Nephron (organoid): ENCODE measurements around the gene XYLB.
"Not testable (repeated sequence)": the region's sequence is repeated elsewhere in the genome, so short reads cannot be mapped to it uniquely, and the experiment has no call there.

Experiments used
- H3K27ac Mint-ChIP-seq, 3 experiments: 2 replicates each; pipeline ENCODE4 v1.8.0; 2020; ENCODE audit warnings: mixed read lengths in 3 of 3, mild to moderate bottlenecking in 2 of 3, moderate library complexity in 1 of 3
- H3K27me3 Mint-ChIP-seq: 2 replicates; pipeline ENCODE4 v1.8.0; 2021; ENCODE audit warnings: low read depth, mild to moderate bottlenecking, moderate library complexity, mixed read lengths
- H3K36me3 Mint-ChIP-seq: 2 replicates; pipeline ENCODE4 v1.8.0; 2020; ENCODE audit warnings: low read depth, mixed read lengths
- H3K4me1 Mint-ChIP-seq: 2 replicates; pipeline ENCODE4 v1.8.0; 2020; ENCODE audit warnings: mixed read lengths
- H3K4me3 Mint-ChIP-seq, 3 experiments: 2 replicates each; pipeline ENCODE4 v1.8.0; 2020; ENCODE audit warnings: mild to moderate bottlenecking in 3 of 3, mixed read lengths in 3 of 3, moderate library complexity in 2 of 3
- H3K9me3 Mint-ChIP-seq: 2 replicates; pipeline ENCODE4 v1.8.0; 2020; ENCODE audit warnings: mixed read lengths
- CTCF ChIP-seq, 3 experiments: fragments of 200-600 bp; sonication (generic); IDR thresholded peaks; one replicate each; pipeline ENCODE4 v1.5.0; 2021; ENCODE audit warnings: antibody characterized with exemption in 3 of 3; ENCODE audit not compliant: unreplicated experiment in 3 of 3

XYLB gene

GRCh38 chr3:38318766-38319671, 27.6 kb upstream of the XYLB start:
- H3K27ac Mint-ChIP-seq = no peak overlapping the region
- no peak overlapping the region for H3K4me3 Mint-ChIP-seq
- H3K4me1 Mint-ChIP-seq = no peaks in the 10 kb centered on the region
- no peak for TF ChIP-seq CTCF (IDR thresholded peaks at IDR 0.05; ENCODE audit: unreplicated experiment in 3 of 3)
- no peaks in the 10 kb centered on the region for H3K9me3 Mint-ChIP-seq
- peaks cover 11% of the 10 kb centered on the region for H3K27me3 Mint-ChIP-seq
- H3K36me3 Mint-ChIP-seq = no peaks in the 10 kb centered on the region

DNA sequence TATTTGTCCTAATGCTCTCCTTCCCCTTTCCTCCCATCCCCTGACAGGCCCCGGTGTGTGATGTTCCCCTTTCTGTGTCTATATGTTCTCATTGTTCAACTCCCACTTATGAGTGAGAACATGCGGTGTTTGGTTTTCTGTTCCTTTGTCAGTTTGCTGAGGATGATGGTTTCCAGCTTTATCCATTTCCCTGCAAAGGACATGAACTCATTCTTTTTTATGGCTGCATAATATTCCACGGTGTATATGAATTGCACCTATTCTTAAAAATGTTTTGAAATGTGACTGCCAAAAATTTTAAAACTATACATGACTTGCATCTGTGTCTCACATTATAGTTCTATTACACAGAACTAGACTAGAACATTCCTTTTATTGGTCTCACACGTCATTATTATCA, 25.9 kb upstream of the XYLB start:
- H3K27ac Mint-ChIP-seq, H3K9me3 Mint-ChIP-seq, H3K4me3 Mint-ChIP-seq, H3K27me3 Mint-ChIP-seq, H3K4me1 Mint-ChIP-seq, H3K36me3 Mint-ChIP-seq: not testable (repeated sequence)

GRCh38 chr3:38323060-38323459, 23.5 kb upstream of the XYLB start:
- TF ChIP-seq CTCF (IDR thresholded peaks at IDR 0.05; ENCODE audit: unreplicated experiment in 3 of 3) = no peak
- Mint-ChIP-seq H3K4me1 (no peaks in the 10 kb centered on the region), H3K4me3 (no peak overlapping the region), H3K27ac (no peak overlapping the region), H3K36me3 (no peaks in the 10 kb centered on the region), H3K9me3 (no peaks in the 10 kb centered on the region), H3K27me3 (peaks cover 8% of the 10 kb centered on the region)

DNA sequence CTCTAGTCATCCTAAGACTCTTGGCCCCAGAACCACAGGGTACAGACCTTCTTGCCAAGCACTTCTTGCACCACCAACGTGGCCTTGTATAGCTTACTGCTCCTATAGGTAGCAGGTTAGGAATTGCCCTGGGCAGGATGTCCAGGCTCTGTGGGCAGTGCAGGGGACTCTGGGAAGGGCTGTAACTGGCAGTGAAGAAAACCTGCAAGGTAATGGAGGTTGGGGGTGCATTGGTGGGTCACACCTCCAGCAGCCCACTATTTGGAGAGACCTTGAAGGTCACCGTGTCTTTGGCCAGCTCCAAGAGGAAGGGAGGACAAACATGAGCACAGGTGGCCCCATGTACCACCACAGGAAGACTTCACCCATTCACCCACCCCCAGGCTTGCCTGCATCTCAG, 21.3 kb upstream of the XYLB start:
- Mint-ChIP-seq H3K9me3 (no peaks in the 10 kb centered on the region), H3K4me3 (no peak overlapping the region), H3K27ac (no peak overlapping the region), H3K4me1 (no peaks in the 10 kb centered on the region), H3K36me3 (no peaks in the 10 kb centered on the region), H3K27me3 (peaks cover 8% of the 10 kb centered on the region)
- no peak for TF ChIP-seq CTCF (IDR thresholded peaks at IDR 0.05; ENCODE audit: unreplicated experiment in 3 of 3)

DNA sequence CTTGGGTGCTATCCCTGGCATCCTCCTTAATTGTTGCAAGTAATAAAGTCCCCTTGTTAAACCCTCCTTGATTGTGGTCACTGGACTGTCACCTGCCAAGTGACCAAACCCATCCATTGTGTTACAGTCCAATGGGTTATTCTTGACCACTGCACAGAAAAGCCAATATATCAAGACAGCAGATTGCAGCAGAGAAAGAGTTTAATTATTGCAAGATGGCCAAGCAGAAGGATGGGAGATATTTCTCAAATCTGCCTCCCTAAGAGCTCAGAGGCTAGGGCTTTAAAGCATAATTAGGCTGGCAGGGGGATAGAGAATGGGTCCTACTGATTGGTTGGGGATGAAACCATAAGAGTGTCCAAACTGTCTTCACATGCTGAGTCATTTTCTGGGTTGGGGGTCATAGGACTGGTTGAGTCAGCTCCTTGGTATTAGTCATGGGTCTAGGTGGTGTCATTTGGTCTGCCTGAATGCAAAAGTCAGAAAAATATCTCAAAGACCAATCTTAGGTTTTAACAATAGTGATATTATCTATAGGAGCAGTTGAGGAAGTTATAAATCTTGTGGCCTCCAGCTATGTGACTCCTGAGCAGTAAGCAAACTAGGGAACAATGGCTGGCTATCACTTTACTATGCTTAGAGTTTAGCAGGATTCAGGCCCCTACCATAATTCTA, 19.1 kb upstream of the XYLB start:
- no peak for TF ChIP-seq CTCF (IDR thresholded peaks at IDR 0.05; ENCODE audit: unreplicated experiment in 3 of 3)
- no peak overlapping the region for H3K27ac Mint-ChIP-seq
- H3K4me1 Mint-ChIP-seq = no peaks in the 10 kb centered on the region
- H3K36me3 Mint-ChIP-seq = no peaks in the 10 kb centered on the region
- peaks cover 4% of the 10 kb centered on the region for H3K27me3 Mint-ChIP-seq
- H3K9me3 Mint-ChIP-seq = no peaks in the 10 kb centered on the region
- H3K4me3 Mint-ChIP-seq = no peak overlapping the region

- Mint-ChIP-seq H3K4me1 (no peaks in the 10 kb centered on the region), H3K9me3 (no peaks in the 10 kb centered on the region), H3K27ac (no peak overlapping the region), H3K4me3 (no peak overlapping the region), H3K27me3 (no peaks in the 10 kb centered on the region), H3K36me3 (no peaks in the 10 kb centered on the region)
- TF ChIP-seq CTCF (IDR thresholded peaks at IDR 0.05; ENCODE audit: unreplicated experiment in 3 of 3) = no peak
These were observed 15.1 kb upstream of the XYLB start for GRCh38 chr3:38331257-38332022.
